Pancreas (tissue), 10 donors: Measurements from ENCODE around the gene SFSWAP. TPM values are rescaled to one million over a fixed set of nuclear protein-coding genes. Genes with fewer than 3 reads are reported as not detected.

ENCODE experiments used
- ATAC-seq, 4 donors: fragments of 200-7000 bp; cut with Tn5 transposase; one replicate each; pipeline versions ENCODE4 v1.8.0 to v1.9.1; 2020; ENCODE audit warnings: mild to moderate bottlenecking in 4 of 4, moderate library complexity in 4 of 4
- DNase-seq, 6 donors: peaks; one replicate each; pipeline ENCODE4 v3.0.0-alpha.2; 2020
- FAIRE-seq: peaks from 2 replicates; lab custom pipeline; 2012; peaks lifted over from hg19 to GRCh38; lab: Jason Lieb, UNC
- H3K27ac ChIP-seq, 4 donors: fragments of 200-600 bp; sonication (generic); 1 replicate in 3 of 4; 2 replicates in 1 of 4; pipeline versions ENCODE4 v1.5.0 to v1.8.0; 2020
- H3K27me3 ChIP-seq, 4 donors: fragments of 200-600 bp; one replicate each; pipeline ENCODE4 v1.8.0; 2021
- H3K36me3 ChIP-seq, 3 donors: fragments of 200-600 bp; sonication (generic) in 1 of 3; one replicate each; pipeline versions ENCODE4 v1.5.0 to v1.8.0; 2020 to 2021
- H3K4me1 ChIP-seq, 3 donors: fragments of 200-600 bp; one replicate each; pipeline ENCODE4 v1.8.0; 2021
- H3K4me3 ChIP-seq, 4 donors: fragments of 200-600 bp; sonication (generic) in 2 of 4; one replicate each; pipeline versions ENCODE4 v1.5.0 to v1.8.0; 2020 to 2021
- H3K9me3 ChIP-seq, 4 donors: fragments of 200-600 bp; one replicate each; pipeline ENCODE4 v1.8.0; 2021
- WGBS, 2 donors: extraction: QIAGEN DNeasy Blood & Tissue Kit; methylation state at CpG; one replicate each; pipeline ENCODE4 v1.1.7; 2013; 5-methylcytosine and 5-hydroxymethylcytosine counted together
- intact Hi-C, 3 donors: fragments of 100-400 bp; cut with DNase I; formaldehyde crosslinking; loops; one replicate each; pipeline versions ENCODE4 v1.11.1 to v1.14.2; 2022
- polyA plus RNA-seq, 2 donors: library from polyadenylated mRNA; stranded (reverse); fragments of 200-250 nt; gene quantifications; one replicate each; pipeline ENCODE4 v1.2.3, GENCODE V29; 2013
- total RNA-seq, 6 donors: library from RNA; stranded (reverse); fragmentation: NEBNext Ultra II Directional in 4 of 6; extraction: Animal tissue kit (Norgen Biotek cat#: 25700) in 4 of 6; gene quantifications; one replicate each; pipeline versions ENCODE4 v1.2.1 to v1.2.4, GENCODE V29; 2021 to 2023
- TF ChIP-seq, protein P1 (sequence below), 4 donors: fragments of 200-600 bp; sonication (generic) in 3 of 4; IDR thresholded peaks; one replicate each; pipeline versions ENCODE4 v1.5.0 to v1.8.0; 2021; ENCODE audit warnings: antibody characterized with exemption in 4 of 4
- donor health status: healthy with polysubstance abuse.
- donor health status: DM: no; HTN: no; CAD: no; lungs with moderate emphysema.
- donor health status: DM: no; HTN: no; CAD: no.
- donor health status: control.
- donor health status: control.
- donor health status: Bipolar disorder and iron deficiency.
- donor health status: DM: yes; HTN: yes; CAD: no.
- donor health status: DM: no; HTN: no; CAD: no.
- donor health status: DM: no; HTN: no; CAD: no.
- donor health status: DM: yes; HTN: yes; CAD: no.

SFSWAP gene
- total and polyA plus RNA-seq, 8 donors = 12.9 to 50.7 (median 20.6) TPM

DNA sequence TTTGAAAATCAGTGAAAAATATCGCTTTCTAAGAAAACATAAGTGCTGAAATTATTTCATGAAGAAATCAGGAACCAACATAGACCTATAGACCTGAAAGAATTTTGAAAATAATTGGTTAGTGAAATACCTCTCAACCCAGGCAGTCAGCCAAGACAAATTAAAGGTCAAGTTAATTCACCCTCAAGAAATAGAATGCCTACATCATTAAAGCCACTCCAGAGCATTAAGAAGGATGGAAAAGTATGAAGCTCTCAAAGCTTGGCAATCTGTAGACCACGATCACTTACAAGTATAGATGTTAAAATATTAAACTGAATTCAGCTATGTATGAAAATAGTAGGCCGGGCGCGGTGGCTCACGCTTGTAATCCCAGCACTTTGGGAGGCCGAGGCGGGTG, 48.3 kb downstream of the SFSWAP start:
- 96 to 97% methylated on average over 8 of the region's 8 CpGs for WGBS, 2 donors

DNA sequence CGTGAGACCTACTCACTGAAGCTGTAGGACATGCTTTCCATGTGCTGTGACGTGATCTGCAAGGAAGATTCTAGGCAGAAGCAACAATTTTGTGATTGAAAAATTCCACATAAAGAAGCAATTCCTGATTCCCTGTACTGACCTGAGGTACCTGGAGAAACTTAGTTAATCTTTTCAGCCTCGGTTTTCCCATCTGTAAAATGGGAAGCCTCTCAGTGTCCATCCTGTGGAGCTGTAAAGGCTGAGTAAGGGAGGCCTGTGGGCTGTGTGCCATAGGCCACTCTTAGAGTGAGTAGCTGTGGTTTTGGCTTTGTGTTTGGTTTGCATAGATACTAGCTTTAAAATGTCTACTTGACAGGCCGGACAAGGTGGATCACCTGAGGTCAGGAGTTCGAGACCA, 50.7 kb downstream of the SFSWAP start:
- no peak for FAIRE-seq
- TF ChIP-seq, protein P1, sequence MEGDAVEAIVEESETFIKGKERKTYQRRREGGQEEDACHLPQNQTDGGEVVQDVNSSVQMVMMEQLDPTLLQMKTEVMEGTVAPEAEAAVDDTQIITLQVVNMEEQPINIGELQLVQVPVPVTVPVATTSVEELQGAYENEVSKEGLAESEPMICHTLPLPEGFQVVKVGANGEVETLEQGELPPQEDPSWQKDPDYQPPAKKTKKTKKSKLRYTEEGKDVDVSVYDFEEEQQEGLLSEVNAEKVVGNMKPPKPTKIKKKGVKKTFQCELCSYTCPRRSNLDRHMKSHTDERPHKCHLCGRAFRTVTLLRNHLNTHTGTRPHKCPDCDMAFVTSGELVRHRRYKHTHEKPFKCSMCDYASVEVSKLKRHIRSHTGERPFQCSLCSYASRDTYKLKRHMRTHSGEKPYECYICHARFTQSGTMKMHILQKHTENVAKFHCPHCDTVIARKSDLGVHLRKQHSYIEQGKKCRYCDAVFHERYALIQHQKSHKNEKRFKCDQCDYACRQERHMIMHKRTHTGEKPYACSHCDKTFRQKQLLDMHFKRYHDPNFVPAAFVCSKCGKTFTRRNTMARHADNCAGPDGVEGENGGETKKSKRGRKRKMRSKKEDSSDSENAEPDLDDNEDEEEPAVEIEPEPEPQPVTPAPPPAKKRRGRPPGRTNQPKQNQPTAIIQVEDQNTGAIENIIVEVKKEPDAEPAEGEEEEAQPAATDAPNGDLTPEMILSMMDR (IDR thresholded peaks at IDR 0.05) = no peak
- Histone ChIP-seq H3K9me3 (no peaks in the 10 kb centered on the region), H3K4me3 (no peak overlapping the region), H3K36me3 (peaks cover 0 to 47% (median 23%) of the 10 kb centered on the region in 3 donors), H3K27me3 (no peaks in the 10 kb centered on the region), H3K4me1 (no peaks in the 10 kb centered on the region), H3K27ac (no peak overlapping the region)
- intact Hi-C loops = no loop called here
- DNase-seq = no peak
- 98% methylated on average over 5 of the region's 5 CpGs for WGBS, 2 donors
- no peak for ATAC-seq

More for the DNA sequence above, 48.3 kb downstream of the SFSWAP start:
- TF ChIP-seq, protein P1 (IDR thresholded peaks at IDR 0.05) = no peak
- Histone ChIP-seq H3K27ac (no peak overlapping the region), H3K4me3 (no peak overlapping the region), H3K9me3 (no peaks in the 10 kb centered on the region), H3K36me3 (peaks cover 0 to 48% (median 26%) of the 10 kb centered on the region in 3 donors), H3K4me1 (no peaks in the 10 kb centered on the region), H3K27me3 (no peaks in the 10 kb centered on the region)
- DNase-seq (no peak), ATAC-seq (no peak), FAIRE-seq (no peak)
- intact Hi-C loops = no loop called here

DNA sequence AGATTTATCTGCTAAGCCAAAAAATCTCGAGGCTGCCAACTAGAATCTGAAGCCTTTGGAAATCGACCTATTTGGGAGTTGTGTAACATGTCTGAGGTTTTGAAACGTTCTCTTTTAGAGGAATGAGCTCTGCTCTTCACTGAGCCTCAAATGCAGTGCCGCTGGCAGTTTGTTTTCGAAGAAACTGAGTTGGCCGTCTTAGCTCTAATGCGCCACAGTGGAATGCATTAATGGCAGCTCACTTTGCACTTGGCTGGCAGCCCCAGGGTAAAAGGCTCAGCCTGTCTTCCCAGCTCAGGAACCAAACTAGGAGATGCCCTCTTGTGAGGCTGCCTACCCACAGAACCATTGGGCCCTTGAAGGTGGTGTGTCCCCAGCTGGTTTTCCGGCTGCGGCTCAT, 53.8 kb downstream of the SFSWAP start:
- no peak for DNase-seq
- Histone ChIP-seq H3K27ac (no peak overlapping the region), H3K36me3 (peaks cover 0 to 40% (median 23%) of the 10 kb centered on the region in 3 donors), H3K27me3 (no peaks in the 10 kb centered on the region), H3K9me3 (no peaks in the 10 kb centered on the region), H3K4me1 (no peaks in the 10 kb centered on the region), H3K4me3 (no peak overlapping the region)
- TF ChIP-seq, protein P1 (IDR thresholded peaks at IDR 0.05) = no peak
- FAIRE-seq = no peak
- no peak for ATAC-seq
- 89 to 91% methylated on average over 9 of the region's 9 CpGs for WGBS, 2 donors
- intact Hi-C loops = no loop called here

DNA sequence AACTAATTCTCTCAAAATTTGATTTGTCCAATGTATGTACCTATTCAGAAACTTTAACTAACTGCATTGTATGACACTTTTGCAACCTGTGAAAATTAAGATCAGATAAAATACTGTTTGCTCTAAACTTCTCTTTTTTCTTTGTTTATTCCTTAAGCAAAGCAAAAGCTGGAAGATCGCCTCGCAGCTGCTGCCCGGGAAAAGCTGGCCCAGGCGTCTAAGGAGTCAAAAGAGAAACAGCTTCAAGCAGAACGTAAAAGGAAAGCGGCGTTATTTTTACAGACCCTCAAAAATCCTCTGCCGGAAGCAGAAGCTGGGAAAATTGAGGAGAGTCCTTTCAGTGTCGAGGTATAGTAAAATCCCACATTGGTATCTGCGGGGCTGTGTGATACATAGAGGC, 55.1 kb downstream of the SFSWAP start:
- no peak for FAIRE-seq
- no peak overlapping the region for H3K27ac ChIP-seq

More for the DNA sequence above, 55.1 kb downstream of the SFSWAP start:
- Histone ChIP-seq H3K27me3 (no peaks in the 10 kb centered on the region), H3K9me3 (no peaks in the 10 kb centered on the region), H3K4me1 (no peaks in the 10 kb centered on the region), H3K4me3 (no peak overlapping the region), H3K36me3 (peaks cover 0 to 40% (median 23%) of the 10 kb centered on the region in 3 donors)
- TF ChIP-seq, protein P1 (IDR thresholded peaks at IDR 0.05) = no peak
- intact Hi-C loops = no loop called here
- ATAC-seq (no peak), DNase-seq (no peak)
- WGBS, 2 donors = 95% methylated on average over 10 of the region's 10 CpGs
